Activated CD8-positive, alpha-beta T cell treated with anti-CD3 and anti-CD28 coated beads for 36 hours (primary cell): Measurements from ENCODE around the gene PDE6H. TPM values are rescaled to one million over a fixed set of nuclear protein-coding genes. Genes with fewer than 3 reads are reported as not detected.

Experiments used
- ATAC-seq: fragments of 200-7000 bp; cut with Tn5 transposase; one replicate; pipeline ENCODE4 v1.10.0; 2021; ENCODE audit warnings: mild to moderate bottlenecking, moderate library complexity
- CTCF ChIA-PET: fragments of 350-600 bp; sonication (Branson Sonifier 250); formaldehyde crosslinking; loops from one replicate; lab custom pipeline; 2021; ENCODE audit warnings: antibody characterized with exemption; lab: Charles Lee
- POLR2A ChIA-PET: fragments of 350-600 bp; sonication (Branson Sonifier 250); formaldehyde crosslinking; loops from one replicate; lab custom pipeline; 2021; ENCODE audit warnings: antibody characterized with exemption; lab: Charles Lee
- DNase-seq: peaks from one replicate; pipeline ENCODE4 v3.0.0-alpha.2; 2020
- H3K27ac Mint-ChIP-seq: one replicate; pipeline ENCODE4 v1.8.0; 2021; ENCODE audit warnings: mild to moderate bottlenecking, mixed read lengths
- H3K27me3 Mint-ChIP-seq: one replicate; pipeline ENCODE4 v1.8.0; 2021; ENCODE audit warnings: mixed read lengths
- H3K36me3 Mint-ChIP-seq: one replicate; pipeline ENCODE4 v1.8.0; 2021; ENCODE audit warnings: low read depth, mixed read lengths
- H3K4me1 Mint-ChIP-seq: one replicate; pipeline ENCODE4 v1.8.0; 2021; ENCODE audit warnings: low read depth, mixed read lengths
- H3K4me3 Mint-ChIP-seq: one replicate; pipeline ENCODE4 v1.8.0; 2021; ENCODE audit warnings: mild to moderate bottlenecking, moderate library complexity, mixed read lengths
- H3K9me3 Mint-ChIP-seq: one replicate; pipeline ENCODE4 v1.8.0; 2021; ENCODE audit warnings: mixed read lengths
- intact Hi-C: fragments of 100-400 bp; cut with micrococcal nuclease; formaldehyde crosslinking; loops from one replicate; pipeline ENCODE4 v1.10.0; 2022
- total RNA-seq, 2 experiments: library from RNA; stranded (reverse); gene quantifications; one replicate each; pipeline ENCODE4 v1.2.3, GENCODE V29; 2021
- TF ChIP-seq, protein P1 (sequence below): fragments of 200-600 bp; IDR thresholded peaks from one replicate; pipeline ENCODE4 v1.8.0; 2022; ENCODE audit warnings: antibody characterized with exemption, mild to moderate bottlenecking

Gene PDE6H
- total RNA-seq, 2 experiments from 2014 or later = not detected

DNA sequence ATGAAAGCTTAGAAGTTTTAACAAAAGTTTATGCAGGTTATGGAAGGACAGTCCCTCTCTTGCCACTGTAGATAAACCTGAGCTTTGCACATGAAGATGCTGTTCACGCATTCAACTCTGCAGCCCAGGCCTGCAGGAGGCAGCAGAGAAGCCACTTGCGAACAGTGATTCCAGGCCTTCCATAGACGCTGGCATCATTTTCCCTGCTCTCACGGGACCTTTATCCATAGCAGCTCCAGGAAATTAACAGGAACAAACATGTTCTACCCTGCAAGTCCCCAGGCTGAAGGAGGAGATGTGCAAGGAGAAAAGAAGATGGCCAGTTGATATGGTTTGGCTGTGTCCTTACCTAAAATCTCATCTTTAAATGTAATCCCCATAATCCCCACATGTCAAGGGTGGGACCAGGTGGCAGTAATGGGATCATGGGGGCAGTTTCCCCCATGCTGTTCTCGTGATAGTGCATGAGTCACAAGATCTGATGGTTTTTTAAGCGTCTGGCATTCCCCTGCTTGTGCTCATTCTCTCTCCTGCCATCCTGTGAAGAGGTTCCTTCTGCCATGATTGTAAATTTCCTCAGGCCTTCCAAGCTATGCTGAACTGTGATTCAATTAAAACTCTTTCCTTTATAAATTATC, 36.5 kb upstream of the PDE6H start:
- POLR2A ChIA-PET = interaction anchor here (0.9 to 2.0 kb wide), 7 partner anchors 14 to 163 kb away, joined by 3 to 9 read pairs (median 3); partner anchors contain the start of gene PDE6H
- H3K9me3 Mint-ChIP-seq = peaks cover 5% of the 10 kb centered on the region
- H3K36me3 Mint-ChIP-seq = peaks cover 72% of the 10 kb centered on the region
- H3K4me3 Mint-ChIP-seq = no peak overlapping the region
- H3K27me3 Mint-ChIP-seq = no peaks in the 10 kb centered on the region
- intact Hi-C loops = no loop called here
- TF ChIP-seq, protein P1, sequence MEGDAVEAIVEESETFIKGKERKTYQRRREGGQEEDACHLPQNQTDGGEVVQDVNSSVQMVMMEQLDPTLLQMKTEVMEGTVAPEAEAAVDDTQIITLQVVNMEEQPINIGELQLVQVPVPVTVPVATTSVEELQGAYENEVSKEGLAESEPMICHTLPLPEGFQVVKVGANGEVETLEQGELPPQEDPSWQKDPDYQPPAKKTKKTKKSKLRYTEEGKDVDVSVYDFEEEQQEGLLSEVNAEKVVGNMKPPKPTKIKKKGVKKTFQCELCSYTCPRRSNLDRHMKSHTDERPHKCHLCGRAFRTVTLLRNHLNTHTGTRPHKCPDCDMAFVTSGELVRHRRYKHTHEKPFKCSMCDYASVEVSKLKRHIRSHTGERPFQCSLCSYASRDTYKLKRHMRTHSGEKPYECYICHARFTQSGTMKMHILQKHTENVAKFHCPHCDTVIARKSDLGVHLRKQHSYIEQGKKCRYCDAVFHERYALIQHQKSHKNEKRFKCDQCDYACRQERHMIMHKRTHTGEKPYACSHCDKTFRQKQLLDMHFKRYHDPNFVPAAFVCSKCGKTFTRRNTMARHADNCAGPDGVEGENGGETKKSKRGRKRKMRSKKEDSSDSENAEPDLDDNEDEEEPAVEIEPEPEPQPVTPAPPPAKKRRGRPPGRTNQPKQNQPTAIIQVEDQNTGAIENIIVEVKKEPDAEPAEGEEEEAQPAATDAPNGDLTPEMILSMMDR = no peak
- H3K27ac Mint-ChIP-seq = peak overlapping the region; percentile 55
- CTCF ChIA-PET = interaction anchor here (0.8 to 1.7 kb wide), 6 partner anchors 9 to 65 kb away, joined by 3 to 8 read pairs (median 4); no protein-coding TSS in a partner anchor
- DNase-seq (no peak), ATAC-seq (no peak)
- H3K4me1 Mint-ChIP-seq = peaks cover 47% of the 10 kb centered on the region

DNA sequence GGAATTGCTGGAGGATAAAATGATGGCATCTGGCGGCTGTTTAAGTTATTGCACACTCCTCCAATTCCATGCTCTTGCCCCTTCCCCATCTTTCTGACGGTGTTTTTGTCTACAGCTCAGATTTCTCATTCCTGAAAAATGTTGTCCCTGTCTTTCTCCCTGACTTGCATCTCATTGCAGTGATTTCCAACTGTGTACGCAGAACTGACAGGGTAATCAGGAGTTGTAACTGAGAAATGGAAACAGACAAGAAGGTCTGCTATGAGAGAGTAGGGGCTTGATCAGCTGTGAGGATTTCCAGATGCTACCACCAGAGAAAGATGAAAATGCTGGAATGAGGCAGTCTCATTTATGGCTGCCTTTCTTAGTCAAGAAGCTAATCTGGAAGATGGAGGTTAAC, 35.8 kb upstream of the PDE6H start:
- ATAC-seq = no peak
- TF ChIP-seq, protein P1 = no peak
- H3K27me3 Mint-ChIP-seq = no peaks in the 10 kb centered on the region
- no peak for DNase-seq
- H3K9me3 Mint-ChIP-seq = peaks cover 5% of the 10 kb centered on the region
- peaks cover 47% of the 10 kb centered on the region for H3K4me1 Mint-ChIP-seq
- ChIA-PET POLR2A (interaction anchor here (1.6 to 2.0 kb wide), 3 partner anchors 15 to 24 kb away, joined by 5 to 9 read pairs (median 6); no protein-coding TSS in a partner anchor), CTCF (interaction anchor here (0.8 to 1.7 kb wide), 8 partner anchors 8 to 284 kb away, joined by 3 to 8 read pairs (median 4); partner anchors contain the start of gene RERG)
- intact Hi-C loops = no loop called here
- peak overlapping the region; percentile 55 for H3K27ac Mint-ChIP-seq
- no peak overlapping the region for H3K4me3 Mint-ChIP-seq
- peaks cover 74% of the 10 kb centered on the region for H3K36me3 Mint-ChIP-seq

DNA sequence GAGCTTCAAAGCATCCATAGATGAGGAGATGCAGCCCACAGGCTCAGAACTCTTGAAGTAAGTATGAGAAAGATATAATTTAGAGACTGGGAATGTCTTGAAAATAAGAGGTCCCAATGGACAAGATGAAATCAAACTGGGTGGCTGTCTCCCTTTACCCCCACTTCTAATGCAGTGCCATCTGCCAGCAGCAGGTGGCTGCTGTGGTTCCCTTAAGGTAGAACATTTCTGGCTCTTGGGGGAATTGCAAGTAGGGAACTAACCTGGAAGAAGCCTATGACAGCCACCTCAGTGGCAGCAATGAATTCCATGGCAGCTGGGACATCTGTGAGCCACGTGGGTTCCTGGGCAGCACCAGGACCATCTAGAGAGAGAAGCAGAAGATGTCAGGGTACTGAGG, 35.2 kb upstream of the PDE6H start:
- CTCF ChIA-PET = interaction anchor here (0.8 to 2.7 kb wide), 14 partner anchors 9 to 284 kb away, joined by 3 to 14 read pairs (median 4); partner anchors contain the start of gene RERG
- DNase-seq (no peak), ATAC-seq (peak; percentile 48)
- no peak overlapping the region for H3K4me3 Mint-ChIP-seq
- peaks cover 5% of the 10 kb centered on the region for H3K9me3 Mint-ChIP-seq
- peaks cover 49% of the 10 kb centered on the region for H3K4me1 Mint-ChIP-seq
- TF ChIP-seq, protein P1 = no peak
- H3K36me3 Mint-ChIP-seq = peaks cover 75% of the 10 kb centered on the region
- peak overlapping the region; percentile 55 for H3K27ac Mint-ChIP-seq
- POLR2A ChIA-PET = interaction anchor here (0.7 to 2.0 kb wide), 5 partner anchors 10 to 22 kb away, joined by 3 to 9 read pairs (median 5); no protein-coding TSS in a partner anchor
- no peaks in the 10 kb centered on the region for H3K27me3 Mint-ChIP-seq
- intact Hi-C loops = no loop called here

GRCh38 chr12:14938301-14938700, 34.5 kb upstream of the PDE6H start, which contains the start of gene ERP27:
TSS of gene ERP27 (minus strand) at chr12:14938537. CDS start at chr12:14938508, 29 bp downstream.
- no peak for ATAC-seq
- TF ChIP-seq, protein P1 = no peak
- Mint-ChIP-seq H3K27me3 (no peaks in the 10 kb centered on the region), H3K4me1 (peaks cover 50% of the 10 kb centered on the region), H3K27ac (peak within 1 kb of the TSS; percentile 66), H3K9me3 (peaks cover 5% of the 10 kb centered on the region), H3K4me3 (no peak within 1 kb of the TSS), H3K36me3 (peaks cover 72% of the 10 kb centered on the region)
- intact Hi-C loops = no loop called here
- CTCF ChIA-PET = interaction anchor here (0.8 to 2.7 kb wide), 13 partner anchors 10 to 283 kb away, joined by 3 to 14 read pairs (median 4); partner anchors contain the start of gene RERG
- POLR2A ChIA-PET = interaction anchor here (0.7 to 2.0 kb wide), 5 partner anchors 10 to 21 kb away, joined by 3 to 9 read pairs (median 5); no protein-coding TSS in a partner anchor
- DNase-seq = no peak
